Effector memory CD4-positive, alpha-beta T cell (primary cell): ENCODE data around the gene ZNF296.

Source experiments
- DNase-seq, 3 donors: peaks; one replicate each; pipeline ENCODE4 v3.0.0-alpha.2; 2020
- H3K27ac ChIP-seq: 2 replicates; pipeline ENCODE4 v1.7.0; 2013; ENCODE audit warnings: mild to moderate bottlenecking, low read length, moderate library complexity; ENCODE audit not compliant: insufficient read depth, poor library complexity, severe bottlenecking
- H3K27me3 ChIP-seq: replicated peaks from 2 replicates; pipeline ENCODE4 v1.7.0; 2013; ENCODE audit warnings: mild to moderate bottlenecking, low read length; ENCODE audit not compliant: insufficient read depth, control insufficient read depth, poor library complexity, severe bottlenecking
- H3K36me3 ChIP-seq: 2 replicates; pipeline ENCODE4 v1.7.0; 2013; ENCODE audit warnings: mild to moderate bottlenecking, low read length, moderate library complexity; ENCODE audit not compliant: control insufficient read depth, insufficient read depth
- H3K4me1 ChIP-seq: 2 replicates; pipeline ENCODE4 v1.7.0; 2013; ENCODE audit warnings: low read length, mild to moderate bottlenecking; ENCODE audit not compliant: control insufficient read depth, insufficient read depth, poor library complexity, severe bottlenecking
- H3K4me3 ChIP-seq: 2 replicates; pipeline ENCODE4 v1.7.0; 2013; ENCODE audit warnings: low read length, low read depth, mild to moderate bottlenecking; ENCODE audit not compliant: insufficient read depth, poor library complexity, severe bottlenecking
- H3K9me3 ChIP-seq: 2 replicates; pipeline ENCODE4 v1.7.0; 2013; ENCODE audit warnings: mild to moderate bottlenecking, low read length, moderate library complexity; ENCODE audit not compliant: control insufficient read depth

Gene ZNF296

GRCh38 chr19:45097450-45097775 is 21.1 kb upstream of the ZNF296 start:
- Histone ChIP-seq H3K4me1 (peaks cover 24% of the 10 kb centered on the region), H3K27me3 (no peaks in the 10 kb centered on the region), H3K36me3 (no peaks in the 10 kb centered on the region), H3K4me3 (no peak overlapping the region), H3K9me3 (no peaks in the 10 kb centered on the region), H3K27ac (no peak overlapping the region)
- no peak for DNase-seq

DNA sequence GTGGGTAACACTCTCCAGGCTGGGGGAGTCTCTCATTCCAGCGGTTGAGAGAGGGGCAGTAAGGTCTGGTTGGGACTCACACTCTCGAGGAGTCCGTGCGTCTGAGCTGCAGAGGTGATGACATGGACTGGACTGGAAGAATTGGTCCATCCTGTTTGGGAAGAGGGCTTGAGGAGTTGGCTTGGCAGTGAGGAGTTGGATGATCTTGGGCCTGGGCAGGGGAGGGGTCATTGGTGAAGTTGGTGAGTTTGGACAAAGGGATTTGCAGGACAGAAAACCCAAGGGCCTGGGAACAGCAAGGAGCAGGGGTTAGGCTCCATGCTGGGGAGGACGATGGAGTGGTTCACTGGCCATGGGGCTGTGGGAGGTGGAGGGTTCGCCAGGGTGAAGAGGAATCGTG is 20.4 kb upstream of the ZNF296 start:
- no peaks in the 10 kb centered on the region for H3K27me3 ChIP-seq
- H3K4me1 ChIP-seq = peaks cover 22% of the 10 kb centered on the region
- no peak overlapping the region for H3K27ac ChIP-seq
- no peaks in the 10 kb centered on the region for H3K36me3 ChIP-seq
- DNase-seq = no peak
- no peak overlapping the region for H3K4me3 ChIP-seq
- no peaks in the 10 kb centered on the region for H3K9me3 ChIP-seq

- Histone ChIP-seq H3K9me3 (no peaks in the 10 kb centered on the region), H3K36me3 (peaks cover 4% of the 10 kb centered on the region), H3K4me1 (peaks cover 22% of the 10 kb centered on the region), H3K27me3 (no peaks in the 10 kb centered on the region), H3K27ac (no peak overlapping the region), H3K4me3 (no peak overlapping the region)
- no peak for DNase-seq
Observed at GRCh38 chr19:45095496-45096413, 19.5 kb upstream of the ZNF296 start.

- H3K9me3 ChIP-seq = no peaks in the 10 kb centered on the region
- H3K36me3 ChIP-seq = peaks cover 7% of the 10 kb centered on the region
- peaks cover 22% of the 10 kb centered on the region for H3K4me1 ChIP-seq
- DNase-seq = no peak
- no peak overlapping the region for H3K4me3 ChIP-seq
- no peaks in the 10 kb centered on the region for H3K27me3 ChIP-seq
- H3K27ac ChIP-seq = no peak overlapping the region
Observed at GRCh38 chr19:45094707-45095106, 18.4 kb upstream of the ZNF296 start.

- Histone ChIP-seq H3K4me1 (peaks cover 20% of the 10 kb centered on the region), H3K27ac (no peak overlapping the region)
Observed at GRCh38 chr19:45094137-45094536, 17.9 kb upstream of the ZNF296 start.

GRCh38 chr19:45092747-45093678 is 16.7 kb upstream of the ZNF296 start, which contains the start of gene PPP1R37:
PPP1R37 (plus strand) TSS chr19:45093179; CDS start chr19:45093326, 147 bp downstream.
- peak within 1 kb of the TSS; percentile 86 for H3K4me3 ChIP-seq
- H3K36me3 ChIP-seq = peaks cover 7% of the 10 kb centered on the region
- H3K27ac ChIP-seq = peak within 1 kb of the TSS; percentile 87
- no peaks in the 10 kb centered on the region for H3K9me3 ChIP-seq
- DNase-seq = peak; percentile 80 to 90 (median 86)
- no peaks in the 10 kb centered on the region for H3K27me3 ChIP-seq
- H3K4me1 ChIP-seq = peaks cover 20% of the 10 kb centered on the region

More at GRCh38 chr19:45094137-45094536, 17.9 kb upstream of the ZNF296 start:
- H3K36me3 ChIP-seq = peaks cover 7% of the 10 kb centered on the region
- H3K9me3 ChIP-seq = no peaks in the 10 kb centered on the region
- peak overlapping the region; percentile 86 for H3K4me3 ChIP-seq
- no peaks in the 10 kb centered on the region for H3K27me3 ChIP-seq
- DNase-seq = no peak

GRCh38 chr19:45091031-45091923 is 15.0 kb upstream of the ZNF296 start:
- Histone ChIP-seq H3K4me1 (peaks cover 17% of the 10 kb centered on the region), H3K27me3 (no peaks in the 10 kb centered on the region)
- DNase-seq = peak; percentile 83 to 95 (median 94)

DNA sequence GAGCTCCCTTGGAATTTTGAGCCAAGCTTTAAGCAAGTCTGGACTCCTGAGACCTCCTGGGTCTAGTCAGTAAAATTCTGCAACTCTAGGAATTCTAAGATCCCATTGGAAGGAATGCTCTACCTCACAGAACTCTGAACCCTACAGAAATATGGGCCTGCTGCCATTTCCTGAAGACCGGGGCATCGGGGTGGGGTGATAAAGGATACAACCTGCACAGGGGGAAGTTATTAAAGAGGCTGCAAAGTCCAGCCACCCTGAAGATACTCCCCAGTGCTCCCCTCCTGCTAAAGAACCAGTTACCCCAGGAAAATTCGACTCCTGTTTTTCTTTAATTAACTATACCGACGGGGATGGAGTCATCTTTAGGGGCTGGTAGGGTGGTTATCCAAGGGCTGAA is 14.3 kb upstream of the ZNF296 start:
- no peaks in the 10 kb centered on the region for H3K27me3 ChIP-seq
- H3K4me3 ChIP-seq = peak overlapping the region; percentile 86
- peaks cover 7% of the 10 kb centered on the region for H3K36me3 ChIP-seq
- no peak for DNase-seq
- no peaks in the 10 kb centered on the region for H3K9me3 ChIP-seq
- H3K4me1 ChIP-seq = peaks cover 17% of the 10 kb centered on the region
- H3K27ac ChIP-seq = peak overlapping the region; percentile 87

More at GRCh38 chr19:45091031-45091923, 15.0 kb upstream of the ZNF296 start:
- H3K36me3 ChIP-seq = peaks cover 7% of the 10 kb centered on the region
- peak overlapping the region; percentile 86 for H3K4me3 ChIP-seq
- peak overlapping the region; percentile 87 for H3K27ac ChIP-seq
- no peaks in the 10 kb centered on the region for H3K9me3 ChIP-seq

DNA sequence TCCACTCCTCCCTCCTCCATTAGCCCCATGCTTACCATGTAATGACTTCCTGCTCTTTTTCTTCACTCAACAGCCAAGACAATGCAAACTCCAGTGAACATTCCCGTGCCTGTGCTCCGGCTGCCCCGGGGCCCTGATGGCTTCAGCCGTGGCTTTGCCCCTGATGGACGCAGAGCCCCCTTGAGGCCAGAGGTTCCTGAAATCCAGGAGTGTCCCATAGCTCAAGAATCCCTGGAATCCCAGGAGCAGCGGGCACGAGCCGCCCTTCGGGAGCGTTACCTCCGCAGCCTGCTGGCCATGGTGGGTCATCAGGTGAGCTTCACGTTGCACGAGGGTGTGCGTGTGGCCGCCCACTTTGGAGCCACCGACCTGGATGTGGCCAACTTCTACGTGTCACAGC is 13.8 kb upstream of the ZNF296 start:
- no peaks in the 10 kb centered on the region for H3K9me3 ChIP-seq
- H3K27ac ChIP-seq = no peak overlapping the region
- H3K27me3 ChIP-seq = no peaks in the 10 kb centered on the region
- H3K4me1 ChIP-seq = peaks cover 17% of the 10 kb centered on the region
- DNase-seq = no peak
- no peak overlapping the region for H3K4me3 ChIP-seq
- peaks cover 7% of the 10 kb centered on the region for H3K36me3 ChIP-seq
